Cardiac muscle cell (in vitro differentiated cells and primary cell): ENCODE results near the gene ANAPC16. TPM values are rescaled to one million over a fixed set of nuclear protein-coding genes. Genes with fewer than 3 reads are reported as not detected.

Source experiments
- DNase-seq, 2 donors: peaks; one replicate each; pipeline versions ENCODE4 v3.0.0 to v3.0.0-alpha.2; 2010 to 2017; ENCODE audit warnings: low read depth in 1 of 2, low spot score in 1 of 2
- H3K27ac ChIP-seq: fragments of 200-600 bp; sonication (generic); 2 replicates; pipeline ENCODE4 v1.5.1; 2016
- H3K27me3 ChIP-seq: fragments of 200-600 bp; sonication (generic); 2 replicates; pipeline ENCODE4 v1.6.0; 2016; ENCODE audit warnings: control low read depth
- H3K36me3 ChIP-seq: fragments of 200-600 bp; sonication (generic); 2 replicates; pipeline ENCODE4 v1.5.1; 2016; ENCODE audit warnings: control low read depth
- H3K4me1 ChIP-seq: fragments of 200-600 bp; sonication (generic); 2 replicates; pipeline ENCODE4 v1.8.1; 2017; ENCODE audit warnings: low read depth, mild to moderate bottlenecking, mixed run types
- H3K4me3 ChIP-seq: fragments of 200-600 bp; sonication (generic); 2 replicates; pipeline ENCODE4 v1.5.1; 2016; ENCODE audit warnings: mild to moderate bottlenecking
- H3K9me3 ChIP-seq: fragments of 200-600 bp; sonication (generic); 2 replicates; pipeline ENCODE4 v1.5.1; 2017; ENCODE audit warnings: low read depth, mild to moderate bottlenecking, control low read depth
- CTCF ChIP-seq: IDR thresholded peaks from 2 replicates; pipeline ENCODE4 v1.5.1; 2012; ENCODE audit warnings: low read depth, mild to moderate bottlenecking, low read length
- polyA plus RNA-seq: library from polyadenylated mRNA; unstranded; fragments of >200 nt; fragmentation: Nextera tagmentation; extraction: Ambion mirVana; gene quantifications from 2 replicates; pipeline ENCODE4 v1.2.1, GENCODE V29; 2016
- total RNA-seq: library from RNA; depleted of rRNA; stranded (reverse); fragments of >200 nt; gene quantifications from 2 replicates; pipeline ENCODE4 v1.2.3, GENCODE V29; 2016

Gene ANAPC16
- total and polyA plus RNA-seq, 2 experiments from 2014 or later = 92.2 to 283 TPM

DNA sequence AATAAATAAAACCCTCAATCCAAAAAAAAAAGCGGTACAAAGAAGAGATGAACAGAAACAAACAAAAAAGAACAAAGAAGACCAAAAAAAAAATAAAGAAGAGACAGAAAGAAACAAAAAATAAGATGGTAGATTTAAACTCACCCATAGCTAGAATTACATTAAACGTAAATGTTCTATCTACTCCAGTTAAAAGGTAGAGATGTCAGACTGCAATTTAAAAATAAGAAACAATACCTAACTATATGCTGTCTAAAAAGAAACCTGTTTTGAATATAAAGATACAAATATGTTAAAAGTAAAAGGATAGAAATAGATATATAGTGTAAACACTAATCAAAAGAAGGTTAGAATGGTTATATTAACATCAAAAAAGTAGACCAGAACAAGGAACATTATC, 31.7 kb upstream of the ANAPC16 start:
- H3K27ac ChIP-seq = no peak overlapping the region
- no peak for TF ChIP-seq CTCF
- DNase-seq = no peak
- no peaks in the 10 kb centered on the region for H3K36me3 ChIP-seq
- H3K9me3 ChIP-seq = no peaks in the 10 kb centered on the region
- H3K4me3 ChIP-seq = no peak overlapping the region
- no peaks in the 10 kb centered on the region for H3K27me3 ChIP-seq
- H3K4me1 ChIP-seq = no peaks in the 10 kb centered on the region

- H3K27me3 ChIP-seq = no peaks in the 10 kb centered on the region
- peak overlapping the region; percentile 60 for H3K27ac ChIP-seq
- TF ChIP-seq CTCF = no peak
- H3K36me3 ChIP-seq = no peaks in the 10 kb centered on the region
- no peaks in the 10 kb centered on the region for H3K4me1 ChIP-seq
- DNase-seq = peak in 1 of 2 donors; percentile 96
- no peaks in the 10 kb centered on the region for H3K9me3 ChIP-seq
- H3K4me3 ChIP-seq = no peak overlapping the region
These were observed 29.4 kb upstream of the ANAPC16 start for GRCh38 chr10:72186258-72186981.

DNA sequence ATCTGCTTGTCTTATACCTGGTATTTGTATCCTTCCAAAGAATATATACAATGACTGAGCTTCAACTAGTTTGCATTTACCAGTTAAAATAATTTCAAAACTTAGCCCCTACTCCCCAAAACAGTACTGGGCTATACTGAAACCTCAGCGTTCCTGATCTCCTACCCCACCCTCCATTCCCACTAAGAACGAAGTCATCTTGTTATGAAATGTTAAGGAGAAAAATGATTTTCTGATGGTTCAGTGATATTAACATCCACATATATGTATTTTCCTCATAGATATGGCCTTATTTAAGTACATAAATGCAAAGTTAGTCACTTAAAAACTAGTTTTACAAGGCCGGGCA, 28.9 kb upstream of the ANAPC16 start:
- no peak overlapping the region for H3K4me3 ChIP-seq
- no peaks in the 10 kb centered on the region for H3K27me3 ChIP-seq
- no peak overlapping the region for H3K27ac ChIP-seq
- DNase-seq = no peak
- no peak for TF ChIP-seq CTCF
- H3K9me3 ChIP-seq = no peaks in the 10 kb centered on the region
- H3K36me3 ChIP-seq = no peaks in the 10 kb centered on the region
- no peaks in the 10 kb centered on the region for H3K4me1 ChIP-seq

DNA sequence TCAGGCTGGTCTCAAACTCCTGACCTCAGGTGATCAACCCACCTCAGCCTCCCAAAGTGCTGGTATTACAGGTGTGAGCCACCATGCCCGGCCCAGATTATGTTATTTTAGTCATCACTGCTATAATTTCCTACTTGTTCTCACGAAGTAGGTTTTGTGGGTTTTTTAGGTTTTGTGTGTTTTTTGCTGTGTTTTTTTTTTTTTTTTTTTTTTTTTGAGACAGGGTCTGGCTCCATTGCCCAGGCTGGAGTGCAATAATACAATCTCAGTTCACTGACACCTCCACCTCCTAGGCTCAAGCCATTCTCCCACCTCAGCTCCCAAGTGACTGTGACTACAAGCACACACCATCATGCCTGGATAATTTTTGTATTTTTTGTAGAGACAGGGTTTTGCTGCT, 20.9 kb upstream of the ANAPC16 start:
- H3K36me3 ChIP-seq = peaks cover 3% of the 10 kb centered on the region
- H3K4me1 ChIP-seq = no peaks in the 10 kb centered on the region
- DNase-seq = no peak
- no peaks in the 10 kb centered on the region for H3K27me3 ChIP-seq
- no peak for TF ChIP-seq CTCF
- H3K27ac ChIP-seq = no peak overlapping the region
- no peaks in the 10 kb centered on the region for H3K9me3 ChIP-seq
- H3K4me3 ChIP-seq = no peak overlapping the region

DNA sequence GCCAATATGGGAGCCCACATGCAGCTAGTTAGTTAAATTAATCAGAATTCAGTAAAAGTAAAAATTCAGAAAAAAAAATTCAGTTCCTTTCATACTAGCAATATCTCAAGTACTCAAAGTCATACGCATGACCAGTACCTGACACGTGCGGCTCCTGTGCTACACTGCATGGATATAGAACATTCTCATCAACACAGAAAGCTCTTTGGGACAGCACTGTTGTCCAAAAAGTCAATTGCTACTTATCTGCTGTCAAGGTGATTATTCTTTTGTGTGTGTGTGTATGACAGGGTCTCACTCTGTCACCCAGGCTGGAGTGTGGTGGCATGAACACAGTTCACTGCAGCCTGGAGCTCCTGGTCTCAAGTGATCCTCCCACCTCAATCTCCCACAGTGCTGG, 14.9 kb upstream of the ANAPC16 start:
- no peak for TF ChIP-seq CTCF
- Histone ChIP-seq H3K4me3 (no peak overlapping the region), H3K36me3 (peaks cover 8% of the 10 kb centered on the region), H3K9me3 (no peaks in the 10 kb centered on the region), H3K27ac (no peak overlapping the region), H3K4me1 (peaks cover 9% of the 10 kb centered on the region), H3K27me3 (no peaks in the 10 kb centered on the region)
- no peak for DNase-seq

- DNase-seq = no peak
- TF ChIP-seq CTCF = no peak
- H3K4me3 ChIP-seq = no peak overlapping the region
These were observed 14.5 kb upstream of the ANAPC16 start for GRCh38 chr10:72201293-72201692.

More at GRCh38 chr10:72201293-72201692, 14.5 kb upstream of the ANAPC16 start:
- Histone ChIP-seq H3K27ac (no peak overlapping the region), H3K4me1 (peaks cover 9% of the 10 kb centered on the region), H3K36me3 (peaks cover 5% of the 10 kb centered on the region), H3K9me3 (no peaks in the 10 kb centered on the region), H3K27me3 (no peaks in the 10 kb centered on the region)
